Measurements from ENCODE around the gene OR6K6.

The OR6K6 gene

GRCh38 chr1:158719664-158720063 is 34.9 kb upstream of the OR6K6 start:
- Histone ChIP-seq H3K79me2 (ENCODE audit: control insufficient read depth, low read length) (no peaks in the 10 kb centered on the region), H3K27me3 (ENCODE audit: control insufficient read depth, low read length) (0 out of 2 replicates have a peak, but pooled peaks cover 7% of the 10 kb centered on the region), H3K27ac (ENCODE audit: low read depth, low read length) (no peak overlapping the region), H3K9me2 (replicated peaks; ENCODE audit: control insufficient read depth, low read length) (no peaks in the 10 kb centered on the region), H3K4me3 (ENCODE audit: low read length) (no peak overlapping the region), H4K20me1 (ENCODE audit: control insufficient read depth, insufficient read depth, low read depth, low read length) (no peaks in the 10 kb centered on the region), H3K36me3 (ENCODE audit: control insufficient read depth, low read length) (no peaks in the 10 kb centered on the region), H3F3A (ENCODE audit: control insufficient read depth, insufficient read depth) (no peaks in the 10 kb centered on the region), H3K4me1 (ENCODE audit: control insufficient read depth, low read length) (no peaks in the 10 kb centered on the region), H3K4me2 (ENCODE audit: low read length) (no peak overlapping the region), H3K9me3 (ENCODE audit: control insufficient read depth, insufficient read depth, low read length) (no peaks in the 10 kb centered on the region)
- TF ChIP-seq CTCF (IDR thresholded peaks at IDR 0.05; ENCODE audit: low read depth, low read length, poor library complexity, severe bottlenecking) (no peak), EZH2phosphoT487 (IDR thresholded peaks at IDR 0.05; ENCODE audit: borderline replicate concordance, low read length) (no peak)

DNA sequence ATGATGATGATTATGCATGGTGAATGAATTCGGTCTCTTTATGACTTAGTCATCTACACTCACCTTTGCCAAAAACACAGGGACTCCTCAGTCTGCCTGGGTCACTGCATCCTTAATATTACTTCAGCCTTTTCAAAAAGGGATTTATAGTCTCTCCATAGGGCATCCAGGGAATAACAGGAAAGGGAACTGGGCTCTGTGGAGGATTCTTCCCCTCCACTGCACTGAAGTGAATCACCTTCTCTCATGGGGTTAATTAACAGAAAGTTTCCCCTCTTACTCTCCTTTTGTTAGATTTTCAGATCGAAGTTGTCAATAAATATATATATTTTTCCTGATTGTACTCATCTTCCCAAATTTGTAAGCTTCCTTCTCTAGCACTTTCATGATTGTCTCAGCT is 33.9 kb upstream of the OR6K6 start, which contains the start of gene OR6K3:
TSS of gene OR6K3 (minus strand) at position 101 of the 400 bp plus-strand sequence. CDS start 2,605 bp downstream, outside the sequence.
- Histone ChIP-seq H4K20me1 (ENCODE audit: control insufficient read depth, insufficient read depth, low read depth, low read length) (no peaks in the 10 kb centered on the region), H3K4me3 (ENCODE audit: low read length) (no peak within 1 kb of the TSS), H3K27ac (ENCODE audit: low read depth, low read length) (no peak within 1 kb of the TSS), H3F3A (ENCODE audit: control insufficient read depth, insufficient read depth) (no peaks in the 10 kb centered on the region), H3K9me2 (replicated peaks; ENCODE audit: control insufficient read depth, low read length) (no peaks in the 10 kb centered on the region), H3K9me3 (ENCODE audit: control insufficient read depth, insufficient read depth, low read length) (no peaks in the 10 kb centered on the region), H3K79me2 (ENCODE audit: control insufficient read depth, low read length) (no peaks in the 10 kb centered on the region), H3K4me1 (ENCODE audit: control insufficient read depth, low read length) (no peaks in the 10 kb centered on the region), H3K4me2 (ENCODE audit: low read length) (no peak within 1 kb of the TSS), H3K27me3 (ENCODE audit: control insufficient read depth, low read length) (0 out of 2 replicates have a peak, but pooled peaks cover 7% of the 10 kb centered on the region), H3K36me3 (ENCODE audit: control insufficient read depth, low read length) (no peaks in the 10 kb centered on the region)
- TF ChIP-seq CTCF (IDR thresholded peaks at IDR 0.05; ENCODE audit: low read depth, low read length, poor library complexity, severe bottlenecking) (no peak), EZH2phosphoT487 (IDR thresholded peaks at IDR 0.05; ENCODE audit: borderline replicate concordance, low read length) (no peak)

- TF ChIP-seq EZH2phosphoT487 (IDR thresholded peaks at IDR 0.05; ENCODE audit: borderline replicate concordance, low read length) (no peak), CTCF (IDR thresholded peaks at IDR 0.05; ENCODE audit: low read depth, low read length, poor library complexity, severe bottlenecking) (no peak)
These were observed 30.1 kb upstream of the OR6K6 start for GRCh38 chr1:158724442-158724841.

More at GRCh38 chr1:158724442-158724841, 30.1 kb upstream of the OR6K6 start:
- Histone ChIP-seq H3K79me2 (ENCODE audit: control insufficient read depth, low read length) (no peaks in the 10 kb centered on the region), H3K9me3 (ENCODE audit: control insufficient read depth, insufficient read depth, low read length) (no peaks in the 10 kb centered on the region), H3K27me3 (ENCODE audit: control insufficient read depth, low read length) (0 out of 2 replicates have a peak, but pooled peaks cover 4% of the 10 kb centered on the region), H3K9me2 (replicated peaks; ENCODE audit: control insufficient read depth, low read length) (no peaks in the 10 kb centered on the region), H3K27ac (ENCODE audit: low read depth, low read length) (no peak overlapping the region), H3K36me3 (ENCODE audit: control insufficient read depth, low read length) (no peaks in the 10 kb centered on the region), H3K4me3 (ENCODE audit: low read length) (no peak overlapping the region), H3K4me2 (ENCODE audit: low read length) (no peak overlapping the region), H4K20me1 (ENCODE audit: control insufficient read depth, insufficient read depth, low read depth, low read length) (no peaks in the 10 kb centered on the region), H3K4me1 (ENCODE audit: control insufficient read depth, low read length) (no peaks in the 10 kb centered on the region), H3F3A (ENCODE audit: control insufficient read depth, insufficient read depth) (no peaks in the 10 kb centered on the region)
